Measurements from ENCODE around the gene DOCK8. TPM values are rescaled to one million over a fixed set of nuclear protein-coding genes. Genes with fewer than 3 reads are reported as not detected.

DOCK8 gene
- total RNA-seq, 2 experiments from 2014 or later = 59.0 to 145 TPM

DNA sequence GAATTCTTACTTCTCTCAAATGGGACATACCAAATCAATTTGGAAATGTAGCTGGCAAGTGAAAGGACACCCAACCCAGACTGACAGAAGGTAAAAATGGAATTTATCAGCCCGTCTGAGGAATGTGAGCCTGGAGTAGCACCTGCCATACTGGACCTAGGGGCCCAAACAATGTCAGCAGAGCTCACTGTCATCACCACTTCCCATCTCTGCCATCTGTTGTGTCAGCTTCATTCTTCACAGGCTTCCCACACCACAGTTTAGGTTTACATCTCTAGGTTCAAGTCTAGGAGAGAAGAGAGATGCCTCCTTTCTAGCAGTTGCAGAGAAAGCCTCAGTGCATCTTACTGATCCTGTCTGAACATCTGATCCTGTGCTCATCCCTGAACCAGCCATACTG, 222.4 kb downstream of the DOCK8 start:
- Histone ChIP-seq H2AFZ (ENCODE audit: low read length) (no peak overlapping the region), H3K79me2 (ENCODE audit: insufficient read depth, low read depth, low read length) (no peaks in the 10 kb centered on the region), H3K36me3 (ENCODE audit: insufficient read depth, low read length) (peaks cover 97% of the 10 kb centered on the region), H3K27ac (ENCODE audit: low read depth, low read length, poor library complexity, severe bottlenecking) (no peak overlapping the region), H3K4me1 (ENCODE audit: insufficient read depth, low read length, poor library complexity, severe bottlenecking) (no peaks in the 10 kb centered on the region), H3K9me3 (ENCODE audit: low read length) (no peaks in the 10 kb centered on the region), H3K9me2 (ENCODE audit: insufficient read depth, low read length) (no peaks in the 10 kb centered on the region), H3K4me3 (ENCODE audit: low read depth, low read length, poor library complexity, severe bottlenecking) (no peak overlapping the region), H4K20me1 (ENCODE audit: insufficient read depth, low read length) (no peaks in the 10 kb centered on the region), H3K4me2 (ENCODE audit: low read length) (no peak overlapping the region)
- intact Hi-C loops (cut with micrococcal nuclease; ENCODE audit: unreplicated experiment) = no loop called here
- DNase-seq (ENCODE audit: low spot score) = no peak
- BruUV-seq (replicated peaks) = no TSS peak
- CTCF ChIA-PET (ENCODE audit: unreplicated experiment) = no interaction called here
- POLR2A ChIA-PET = interaction anchor here (0.5 to 1.2 kb wide), 3 partner anchors 9 to 92 kb away, joined by 3 to 4 read pairs (median 3); no protein-coding TSS in a partner anchor
- TF ChIP-seq, protein P1, sequence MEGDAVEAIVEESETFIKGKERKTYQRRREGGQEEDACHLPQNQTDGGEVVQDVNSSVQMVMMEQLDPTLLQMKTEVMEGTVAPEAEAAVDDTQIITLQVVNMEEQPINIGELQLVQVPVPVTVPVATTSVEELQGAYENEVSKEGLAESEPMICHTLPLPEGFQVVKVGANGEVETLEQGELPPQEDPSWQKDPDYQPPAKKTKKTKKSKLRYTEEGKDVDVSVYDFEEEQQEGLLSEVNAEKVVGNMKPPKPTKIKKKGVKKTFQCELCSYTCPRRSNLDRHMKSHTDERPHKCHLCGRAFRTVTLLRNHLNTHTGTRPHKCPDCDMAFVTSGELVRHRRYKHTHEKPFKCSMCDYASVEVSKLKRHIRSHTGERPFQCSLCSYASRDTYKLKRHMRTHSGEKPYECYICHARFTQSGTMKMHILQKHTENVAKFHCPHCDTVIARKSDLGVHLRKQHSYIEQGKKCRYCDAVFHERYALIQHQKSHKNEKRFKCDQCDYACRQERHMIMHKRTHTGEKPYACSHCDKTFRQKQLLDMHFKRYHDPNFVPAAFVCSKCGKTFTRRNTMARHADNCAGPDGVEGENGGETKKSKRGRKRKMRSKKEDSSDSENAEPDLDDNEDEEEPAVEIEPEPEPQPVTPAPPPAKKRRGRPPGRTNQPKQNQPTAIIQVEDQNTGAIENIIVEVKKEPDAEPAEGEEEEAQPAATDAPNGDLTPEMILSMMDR (conservative IDR thresholded peaks at IDR 0.05; ENCODE audit: low read length) = no peak
- TF ChIP-seq EZH2phosphoT487 (IDR thresholded peaks at IDR 0.05; ENCODE audit: borderline replicate concordance, low read depth, low read length) = no peak

DNA sequence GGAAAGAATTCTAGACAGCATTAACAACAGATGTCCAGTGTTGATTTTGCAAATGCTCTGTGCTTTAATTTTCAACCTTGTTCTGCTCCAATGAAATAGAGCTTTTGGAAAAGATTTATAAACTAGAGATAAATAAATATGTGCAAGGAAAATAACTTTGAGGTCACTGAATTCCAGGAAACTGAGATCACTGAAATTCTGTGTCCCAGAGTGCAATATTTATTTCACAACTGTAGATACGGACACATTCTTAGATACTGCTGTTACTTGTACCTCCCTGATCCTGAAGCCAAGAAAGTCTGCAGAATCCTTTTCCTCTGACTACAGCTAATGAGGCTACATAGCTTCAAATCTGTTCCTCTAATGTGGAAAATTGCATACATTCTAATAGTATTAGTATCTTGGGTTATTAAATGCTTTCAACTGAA, 222.9 kb downstream of the DOCK8 start:
- CTCF ChIA-PET (ENCODE audit: unreplicated experiment) = no interaction called here
- intact Hi-C loops (cut with micrococcal nuclease; ENCODE audit: unreplicated experiment) = no loop called here
- peaks cover 97% of the 10 kb centered on the region for H3K36me3 ChIP-seq (ENCODE audit: insufficient read depth, low read length)
- no peak overlapping the region for H3K27ac ChIP-seq (ENCODE audit: low read depth, low read length, poor library complexity, severe bottlenecking)
- DNase-seq (ENCODE audit: low spot score) = no peak
- H3K79me2 ChIP-seq (ENCODE audit: insufficient read depth, low read depth, low read length) = no peaks in the 10 kb centered on the region
- H3K4me3 ChIP-seq (ENCODE audit: low read depth, low read length, poor library complexity, severe bottlenecking) = no peak overlapping the region
- no peaks in the 10 kb centered on the region for H3K9me2 ChIP-seq (ENCODE audit: insufficient read depth, low read length)
- TF ChIP-seq EZH2phosphoT487 (IDR thresholded peaks at IDR 0.05; ENCODE audit: borderline replicate concordance, low read depth, low read length) = no peak
- H2AFZ ChIP-seq (ENCODE audit: low read length) = no peak overlapping the region
- POLR2A ChIA-PET = interaction anchor here (0.5 to 1.2 kb wide), 3 partner anchors 9 to 91 kb away, joined by 3 to 4 read pairs (median 3); no protein-coding TSS in a partner anchor
- H4K20me1 ChIP-seq (ENCODE audit: insufficient read depth, low read length) = no peaks in the 10 kb centered on the region
- no TSS peak for BruUV-seq (replicated peaks)
- no peaks in the 10 kb centered on the region for H3K4me1 ChIP-seq (ENCODE audit: insufficient read depth, low read length, poor library complexity, severe bottlenecking)
- H3K9me3 ChIP-seq (ENCODE audit: low read length) = no peaks in the 10 kb centered on the region
- H3K4me2 ChIP-seq (ENCODE audit: low read length) = no peak overlapping the region

DNA sequence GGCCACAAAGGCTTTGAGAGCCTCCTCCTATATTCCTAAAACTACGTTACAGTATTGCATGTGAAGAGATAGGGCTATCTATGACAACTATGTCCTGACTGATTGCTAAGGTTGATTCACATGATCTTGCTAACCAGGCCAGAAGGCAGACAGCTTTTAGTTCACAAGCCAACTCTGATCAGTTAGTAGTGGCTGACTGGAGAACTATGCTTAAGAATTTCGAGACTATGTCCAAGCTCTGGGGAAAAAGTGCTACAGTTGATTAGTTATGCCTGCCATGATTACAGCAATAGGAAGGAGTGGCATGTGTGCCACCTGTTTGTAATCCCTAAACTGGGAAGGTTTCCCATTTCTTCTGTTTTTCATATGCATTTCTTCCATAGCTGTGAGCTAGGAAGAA, 223.4 kb downstream of the DOCK8 start:
- H3K9me3 ChIP-seq (ENCODE audit: low read length) = no peaks in the 10 kb centered on the region
- no peak for DNase-seq (ENCODE audit: low spot score)
- H3K4me3 ChIP-seq (ENCODE audit: low read depth, low read length, poor library complexity, severe bottlenecking) = no peak overlapping the region
- H3K9me2 ChIP-seq (ENCODE audit: insufficient read depth, low read length) = no peaks in the 10 kb centered on the region
- H2AFZ ChIP-seq (ENCODE audit: low read length) = no peak overlapping the region
- no peak overlapping the region for H3K4me2 ChIP-seq (ENCODE audit: low read length)
- no peaks in the 10 kb centered on the region for H4K20me1 ChIP-seq (ENCODE audit: insufficient read depth, low read length)
- H3K4me1 ChIP-seq (ENCODE audit: insufficient read depth, low read length, poor library complexity, severe bottlenecking) = no peaks in the 10 kb centered on the region
- no peaks in the 10 kb centered on the region for H3K79me2 ChIP-seq (ENCODE audit: insufficient read depth, low read depth, low read length)
- no TSS peak for BruUV-seq (replicated peaks)
- peaks cover 97% of the 10 kb centered on the region for H3K36me3 ChIP-seq (ENCODE audit: insufficient read depth, low read length)
- ChIA-PET POLR2A (interaction anchor here (0.9 to 1.2 kb wide), 2 partner anchors 10 to 91 kb away, joined by 3 read pairs; no protein-coding TSS in a partner anchor), CTCF (ENCODE audit: unreplicated experiment) (no interaction called here)
- intact Hi-C loops (cut with micrococcal nuclease; ENCODE audit: unreplicated experiment) = no loop called here
- H3K27ac ChIP-seq (ENCODE audit: low read depth, low read length, poor library complexity, severe bottlenecking) = no peak overlapping the region
- TF ChIP-seq, protein P1 (conservative IDR thresholded peaks at IDR 0.05; ENCODE audit: low read length) = no peak
- TF ChIP-seq EZH2phosphoT487 (IDR thresholded peaks at IDR 0.05; ENCODE audit: borderline replicate concordance, low read depth, low read length) = no peak
